ENCODE data around the gene RASGRP3. TPM values are rescaled to one million over a fixed set of nuclear protein-coding genes. Genes with fewer than 3 reads are reported as not detected.

The RASGRP3 gene
- total RNA-seq, 2 donors from 2014 or later = 0.73 to 21.0 TPM

GRCh38 chr2:33586766-33587165, 110.3 kb downstream of the RASGRP3 start:
- 51% methylated on average over 2 of the region's 2 CpGs for WGBS

GRCh38 chr2:33588232-33588631, 111.8 kb downstream of the RASGRP3 start:
- intact Hi-C loops (cut with DNase I) = loop anchor here (10.0 kb wide), 1 partner anchor 643 kb away; the partner anchor contains the start of gene LTBP1
- 70% methylated on average over 2 of the region's 2 CpGs for WGBS
- H3K36me3 ChIP-seq = peaks cover 0 to 8% of the 10 kb centered on the region in 2 donors

More at GRCh38 chr2:33586766-33587165, 110.3 kb downstream of the RASGRP3 start:
- Histone ChIP-seq H3K9me3 (no peaks in the 10 kb centered on the region), H3K36me3 (peaks cover 0 to 8% of the 10 kb centered on the region in 2 donors), H3K4me3 (no peak overlapping the region), H3K27me3 (replicated peaks; ENCODE audit: insufficient read depth) (no peaks in the 10 kb centered on the region), H3K4me1 (replicated peaks) (no peaks in the 10 kb centered on the region), H3K27ac (no peak overlapping the region)
- TF ChIP-seq POLR2AphosphoS5 (IDR thresholded peaks at IDR 0.05) = no peak
- TF ChIP-seq POLR2A (IDR thresholded peaks at IDR 0.05) = no peak
- TF ChIP-seq, protein P1, sequence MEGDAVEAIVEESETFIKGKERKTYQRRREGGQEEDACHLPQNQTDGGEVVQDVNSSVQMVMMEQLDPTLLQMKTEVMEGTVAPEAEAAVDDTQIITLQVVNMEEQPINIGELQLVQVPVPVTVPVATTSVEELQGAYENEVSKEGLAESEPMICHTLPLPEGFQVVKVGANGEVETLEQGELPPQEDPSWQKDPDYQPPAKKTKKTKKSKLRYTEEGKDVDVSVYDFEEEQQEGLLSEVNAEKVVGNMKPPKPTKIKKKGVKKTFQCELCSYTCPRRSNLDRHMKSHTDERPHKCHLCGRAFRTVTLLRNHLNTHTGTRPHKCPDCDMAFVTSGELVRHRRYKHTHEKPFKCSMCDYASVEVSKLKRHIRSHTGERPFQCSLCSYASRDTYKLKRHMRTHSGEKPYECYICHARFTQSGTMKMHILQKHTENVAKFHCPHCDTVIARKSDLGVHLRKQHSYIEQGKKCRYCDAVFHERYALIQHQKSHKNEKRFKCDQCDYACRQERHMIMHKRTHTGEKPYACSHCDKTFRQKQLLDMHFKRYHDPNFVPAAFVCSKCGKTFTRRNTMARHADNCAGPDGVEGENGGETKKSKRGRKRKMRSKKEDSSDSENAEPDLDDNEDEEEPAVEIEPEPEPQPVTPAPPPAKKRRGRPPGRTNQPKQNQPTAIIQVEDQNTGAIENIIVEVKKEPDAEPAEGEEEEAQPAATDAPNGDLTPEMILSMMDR (IDR thresholded peaks at IDR 0.05) = no peak
- no peak for DNase-seq (ENCODE audit: low spot score)
- intact Hi-C loops (cut with DNase I) = loop anchor here (10.0 kb wide), 1 partner anchor 642 kb away; the partner anchor contains the start of gene LTBP1

GRCh38 chr2:33589444-33589843, 113.0 kb downstream of the RASGRP3 start:
- TF ChIP-seq POLR2A (IDR thresholded peaks at IDR 0.05) (no peak), POLR2AphosphoS5 (IDR thresholded peaks at IDR 0.05) (no peak)
- TF ChIP-seq, protein P1 (IDR thresholded peaks at IDR 0.05) = no peak
- H3K27ac ChIP-seq = peak overlapping the region in 1 of 2 donors; percentile 9
- peaks cover 0 to 6% of the 10 kb centered on the region in 2 donors for H3K36me3 ChIP-seq
- 10% methylated on average over 1 of the region's 1 CpG for WGBS
- no peak overlapping the region for H3K4me3 ChIP-seq
- DNase-seq (ENCODE audit: low spot score) = no peak
- intact Hi-C loops (cut with DNase I) = loop anchor here (10.0 kb wide), 1 partner anchor 645 kb away; the partner anchor contains the start of gene LTBP1
- no peaks in the 10 kb centered on the region for H3K27me3 ChIP-seq (replicated peaks; ENCODE audit: insufficient read depth)
- H3K9me3 ChIP-seq = no peaks in the 10 kb centered on the region
- no peaks in the 10 kb centered on the region for H3K4me1 ChIP-seq (replicated peaks)

More at GRCh38 chr2:33588232-33588631, 111.8 kb downstream of the RASGRP3 start:
- TF ChIP-seq POLR2A (IDR thresholded peaks at IDR 0.05) = no peak
- no peak for TF ChIP-seq POLR2AphosphoS5 (IDR thresholded peaks at IDR 0.05)
- TF ChIP-seq, protein P1 (IDR thresholded peaks at IDR 0.05) = no peak
- H3K9me3 ChIP-seq = no peaks in the 10 kb centered on the region
- H3K4me3 ChIP-seq = no peak overlapping the region
- H3K4me1 ChIP-seq (replicated peaks) = no peaks in the 10 kb centered on the region
- no peaks in the 10 kb centered on the region for H3K27me3 ChIP-seq (replicated peaks; ENCODE audit: insufficient read depth)
- H3K27ac ChIP-seq = no peak overlapping the region
- no peak for DNase-seq (ENCODE audit: low spot score)

DNA sequence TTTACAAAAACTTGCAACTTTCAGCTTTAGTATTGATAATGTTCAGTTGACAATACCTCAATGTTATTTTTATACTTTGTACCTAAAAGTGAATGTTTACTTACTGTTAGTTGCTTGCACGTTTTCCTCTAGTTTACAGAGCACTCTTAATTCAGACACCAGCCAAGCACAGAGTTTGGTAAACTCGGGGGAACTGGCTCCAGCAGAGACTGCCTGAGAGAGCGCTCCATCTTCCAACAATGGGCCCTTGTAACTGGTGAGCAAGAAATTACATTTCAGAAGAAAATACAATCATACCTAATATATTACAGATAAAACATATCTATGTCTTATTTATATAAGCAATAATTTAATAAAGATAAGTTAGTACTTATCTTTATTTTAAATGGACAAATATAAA, 118.9 kb downstream of the RASGRP3 start:
- intact Hi-C loops (cut with DNase I) = no loop called here
- H3K27ac ChIP-seq = no peak overlapping the region
- no peaks in the 10 kb centered on the region for H3K4me1 ChIP-seq (replicated peaks)
- 51% methylated on average over 3 of the region's 3 CpGs for WGBS
- TF ChIP-seq, protein P1 (IDR thresholded peaks at IDR 0.05) = no peak
- DNase-seq (ENCODE audit: low spot score) = no peak
- no peaks in the 10 kb centered on the region for H3K9me3 ChIP-seq
- no peaks in the 10 kb centered on the region for H3K27me3 ChIP-seq (replicated peaks; ENCODE audit: insufficient read depth)
- no peaks in the 10 kb centered on the region for H3K36me3 ChIP-seq
- H3K4me3 ChIP-seq = no peak overlapping the region

GRCh38 chr2:33597026-33597425, 120.6 kb downstream of the RASGRP3 start:
- H3K4me1 ChIP-seq (replicated peaks) = no peaks in the 10 kb centered on the region

More at GRCh38 chr2:33597026-33597425, 120.6 kb downstream of the RASGRP3 start:
- TF ChIP-seq, protein P1 (IDR thresholded peaks at IDR 0.05) = no peak
- no peak for TF ChIP-seq POLR2A (IDR thresholded peaks at IDR 0.05)
- no peak for TF ChIP-seq POLR2AphosphoS5 (IDR thresholded peaks at IDR 0.05)
- 65% methylated on average over 3 of the region's 3 CpGs for WGBS
- H3K27me3 ChIP-seq (replicated peaks; ENCODE audit: insufficient read depth) = no peaks in the 10 kb centered on the region
- intact Hi-C loops (cut with DNase I) = no loop called here
- H3K27ac ChIP-seq = no peak overlapping the region
- no peak for DNase-seq (ENCODE audit: low spot score)
- no peak overlapping the region for H3K4me3 ChIP-seq
- no peaks in the 10 kb centered on the region for H3K36me3 ChIP-seq
- no peaks in the 10 kb centered on the region for H3K9me3 ChIP-seq
